ENCODE measurements around the gene RGN.
A peak's percentile ranks its signal among the peaks of the same experiment; 100 is the strongest.
"Not testable (repeated sequence)": the region's sequence is repeated elsewhere in the genome, so short reads cannot be mapped to it uniquely, and the experiment has no call there.

Gene RGN

GRCh38 chrX:47116551-47117110 is 38.4 kb downstream of the RGN start:
- DNase-seq (ENCODE audit: low spot score) = not testable (repeated sequence)

- DNase-seq (ENCODE audit: low spot score) = not testable (repeated sequence)
These were observed 46.2 kb downstream of the RGN start for GRCh38 chrX:47124466-47124865.

GRCh38 chrX:47129157-47129898 is 51.1 kb downstream of the RGN start:
- DNase-seq (ENCODE audit: low spot score) = peak; percentile 96

- no peak for DNase-seq (ENCODE audit: low spot score)
These were observed 51.7 kb downstream of the RGN start for GRCh38 chrX:47129899-47130358.

- no peak for DNase-seq (ENCODE audit: low spot score)
These were observed 55.2 kb downstream of the RGN start for GRCh38 chrX:47133493-47133892.

- not testable (repeated sequence) for DNase-seq (ENCODE audit: low spot score)
These were observed 57.4 kb downstream of the RGN start for GRCh38 chrX:47135650-47136049.

GRCh38 chrX:47138171-47138570 is 59.9 kb downstream of the RGN start:
- no peak for DNase-seq (ENCODE audit: low spot score)

Measured in CD4-positive, alpha-beta T cell treated with Interleukin-2 at 100 ng/mL for 4 hours (primary cell).